Cardiac muscle cell (in vitro differentiated cells and primary cell): Measurements from ENCODE around the gene UVSSA. TPM values are rescaled to one million over a fixed set of nuclear protein-coding genes. Genes with fewer than 3 reads are reported as not detected.
"Not testable (repeated sequence)": the region's sequence is repeated elsewhere in the genome, so short reads cannot be mapped to it uniquely, and the experiment has no call there.

ENCODE experiments used
- DNase-seq, 2 donors: peaks; one replicate each; pipeline versions ENCODE4 v3.0.0 to v3.0.0-alpha.2; 2010 to 2017; ENCODE audit warnings: low read depth in 1 of 2, low spot score in 1 of 2
- H3K27ac ChIP-seq: fragments of 200-600 bp; sonication (generic); 2 replicates; pipeline ENCODE4 v1.5.1; 2016
- H3K27me3 ChIP-seq: fragments of 200-600 bp; sonication (generic); 2 replicates; pipeline ENCODE4 v1.6.0; 2016; ENCODE audit warnings: control low read depth
- H3K36me3 ChIP-seq: fragments of 200-600 bp; sonication (generic); 2 replicates; pipeline ENCODE4 v1.5.1; 2016; ENCODE audit warnings: control low read depth
- H3K4me1 ChIP-seq: fragments of 200-600 bp; sonication (generic); 2 replicates; pipeline ENCODE4 v1.8.1; 2017; ENCODE audit warnings: low read depth, mild to moderate bottlenecking, mixed run types
- H3K4me3 ChIP-seq: fragments of 200-600 bp; sonication (generic); 2 replicates; pipeline ENCODE4 v1.5.1; 2016; ENCODE audit warnings: mild to moderate bottlenecking
- H3K9me3 ChIP-seq: fragments of 200-600 bp; sonication (generic); 2 replicates; pipeline ENCODE4 v1.5.1; 2017; ENCODE audit warnings: low read depth, mild to moderate bottlenecking, control low read depth
- CTCF ChIP-seq: IDR thresholded peaks from 2 replicates; pipeline ENCODE4 v1.5.1; 2012; ENCODE audit warnings: low read depth, mild to moderate bottlenecking, low read length
- polyA plus RNA-seq: library from polyadenylated mRNA; unstranded; fragments of >200 nt; fragmentation: Nextera tagmentation; extraction: Ambion mirVana; gene quantifications from 2 replicates; pipeline ENCODE4 v1.2.1, GENCODE V29; 2016
- total RNA-seq: library from RNA; depleted of rRNA; stranded (reverse); fragments of >200 nt; gene quantifications from 2 replicates; pipeline ENCODE4 v1.2.3, GENCODE V29; 2016

The UVSSA gene
- total and polyA plus RNA-seq, 2 experiments from 2014 or later, result 7.2 to 14.1 TPM

- no peak for DNase-seq
- no peaks in the 10 kb centered on the region for H3K9me3 ChIP-seq
- no peak overlapping the region for H3K27ac ChIP-seq
- H3K36me3 ChIP-seq, result no peaks in the 10 kb centered on the region
- H3K4me1 ChIP-seq, result no peaks in the 10 kb centered on the region
- no peak for TF ChIP-seq CTCF
- H3K27me3 ChIP-seq, result peaks cover 76% of the 10 kb centered on the region
- no peak overlapping the region for H3K4me3 ChIP-seq
These were observed 70.7 kb downstream of the UVSSA start for GRCh38 chr4:1417522-1418390.

GRCh38 chr4:1418494-1419285 lies 71.7 kb downstream of the UVSSA start:
- H3K4me1 ChIP-seq, result no peaks in the 10 kb centered on the region
- no peak overlapping the region for H3K27ac ChIP-seq
- no peaks in the 10 kb centered on the region for H3K36me3 ChIP-seq
- no peaks in the 10 kb centered on the region for H3K9me3 ChIP-seq
- DNase-seq, result no peak
- H3K27me3 ChIP-seq, result peaks cover 69% of the 10 kb centered on the region
- no peak for TF ChIP-seq CTCF
- H3K4me3 ChIP-seq, result no peak overlapping the region

- Histone ChIP-seq H3K36me3 (no peaks in the 10 kb centered on the region), H3K27me3 (peaks cover 68% of the 10 kb centered on the region), H3K4me3 (no peak overlapping the region), H3K27ac (no peak overlapping the region), H3K9me3 (no peaks in the 10 kb centered on the region), H3K4me1 (no peaks in the 10 kb centered on the region)
- no peak for TF ChIP-seq CTCF
- no peak for DNase-seq
These were observed 72.7 kb downstream of the UVSSA start for GRCh38 chr4:1419708-1420107.

- Histone ChIP-seq H3K27me3 (peaks cover 55% of the 10 kb centered on the region), H3K4me3 (no peak overlapping the region)
These were observed 74.6 kb downstream of the UVSSA start for GRCh38 chr4:1421657-1422056.

GRCh38 chr4:1427010-1427409 lies 80.0 kb downstream of the UVSSA start:
- Histone ChIP-seq H3K36me3 (no peaks in the 10 kb centered on the region), H3K27ac (no peak overlapping the region), H3K27me3 (peaks cover 26% of the 10 kb centered on the region), H3K4me3 (no peak overlapping the region), H3K9me3 (no peaks in the 10 kb centered on the region), H3K4me1 (no peaks in the 10 kb centered on the region)
- TF ChIP-seq CTCF, result no peak
- no peak for DNase-seq

More at GRCh38 chr4:1421657-1422056, 74.6 kb downstream of the UVSSA start:
- TF ChIP-seq CTCF, result no peak
- no peak for DNase-seq
- Histone ChIP-seq H3K9me3 (no peaks in the 10 kb centered on the region), H3K36me3 (no peaks in the 10 kb centered on the region), H3K4me1 (no peaks in the 10 kb centered on the region), H3K27ac (no peak overlapping the region)

- H3K4me3 ChIP-seq, H3K36me3 ChIP-seq, H3K9me3 ChIP-seq, H3K4me1 ChIP-seq, DNase-seq, H3K27ac ChIP-seq, H3K27me3 ChIP-seq: not testable (repeated sequence)
These were observed 96.7 kb downstream of the UVSSA start for GRCh38 chr4:1443688-1444172.
